NCI-H345 treated with DMSO at 0.1 percent for 48 hours (cell line): ENCODE measurements around the gene KRT5.
"Not testable (repeated sequence)": the region's sequence is repeated elsewhere in the genome, so short reads cannot be mapped to it uniquely, and the experiment has no call there.

Experiments
- DNase-seq: peaks from one replicate; lab custom pipeline; 2025; ENCODE audit not compliant: unreplicated experiment; lab: John Stamatoyannopoulos, UW

KRT5 gene

GRCh38 chr12:52521568-52522266 lies 1.5 kb upstream of the KRT5 start:
- no peak for DNase-seq

- DNase-seq, result no peak
Measured at GRCh38 chr12:52521175-52521567, 977 bp upstream of the KRT5 start.

GRCh38 chr12:52519387-52519703 lies 849 bp downstream of the KRT5 start:
- DNase-seq, result no peak

- DNase-seq, result no peak
Measured at GRCh38 chr12:52518574-52519386, 1.4 kb downstream of the KRT5 start.

- DNase-seq, result no peak
Measured at GRCh38 chr12:52517888-52518287, 2.3 kb downstream of the KRT5 start.

- DNase-seq, result no peak
Measured at GRCh38 chr12:52517005-52517835, 3.0 kb downstream of the KRT5 start.

GRCh38 chr12:52515927-52516831 lies 4.0 kb downstream of the KRT5 start:
- no peak for DNase-seq

GRCh38 chr12:52515319-52515646 lies 4.9 kb downstream of the KRT5 start:
- DNase-seq, result no peak

- DNase-seq, result no peak
Measured at GRCh38 chr12:52514471-52515318, 5.5 kb downstream of the KRT5 start.

GRCh38 chr12:52513736-52514135 lies 6.5 kb downstream of the KRT5 start:
- no peak for DNase-seq

GRCh38 chr12:52508211-52508610 lies 12.0 kb downstream of the KRT5 start:
- no peak for DNase-seq

- peak; percentile 43 for DNase-seq
Measured at GRCh38 chr12:52506858-52507715, 13.1 kb downstream of the KRT5 start.

- DNase-seq, result no peak
Measured at GRCh38 chr12:52502877-52503276, 17.3 kb downstream of the KRT5 start.

GRCh38 chr12:52501490-52501889 lies 18.7 kb downstream of the KRT5 start:
- no peak for DNase-seq

- not testable (repeated sequence) for DNase-seq
Measured at GRCh38 chr12:52500574-52500973, 19.6 kb downstream of the KRT5 start.

- DNase-seq, result no peak
Measured at GRCh38 chr12:52499806-52500560, 20.2 kb downstream of the KRT5 start.

- DNase-seq, result no peak
Measured at GRCh38 chr12:52498946-52499345, 21.2 kb downstream of the KRT5 start.

- DNase-seq, result no peak
Measured at GRCh38 chr12:52497975-52498374, 22.2 kb downstream of the KRT5 start.
